GM18507 (cell line): Measurements from ENCODE around the gene PRLR.
"Not testable (repeated sequence)": the region's sequence is repeated elsewhere in the genome, so short reads cannot be mapped to it uniquely, and the experiment has no call there.

Experiments used
- DNase-seq: peaks from one replicate; pipeline ENCODE4 v3.0.0; 2011; ENCODE audit warnings: low read depth; ENCODE audit not compliant: insufficient read length; ENCODE audit errors: extremely low spot score
- FAIRE-seq: peaks from 2 replicates; lab custom pipeline; 2011; peaks lifted over from hg19 to GRCh38; lab: Jason Lieb, UNC

The PRLR gene

GRCh38 chr5:35230038-35230611, at the start of gene PRLR:
PRLR (minus strand) TSS chr5:35230487; CDS start chr5:35089620, 140,867 bp downstream.
- FAIRE-seq (peak; percentile 84), DNase-seq (no peak)

- FAIRE-seq (no peak), DNase-seq (no peak)
Observed at GRCh38 chr5:35274839-35275509, 44.7 kb upstream of the PRLR start.

- no peak for DNase-seq
- no peak for FAIRE-seq
Observed at GRCh38 chr5:35269006-35269405, 38.7 kb upstream of the PRLR start.

GRCh38 chr5:35266276-35266675, 36.0 kb upstream of the PRLR start:
- no peak for DNase-seq
- no peak for FAIRE-seq

GRCh38 chr5:35264509-35264908, 34.2 kb upstream of the PRLR start:
- no peak for FAIRE-seq

GRCh38 chr5:35263266-35263877, 33.1 kb upstream of the PRLR start:
- FAIRE-seq (no peak), DNase-seq (no peak)

More at GRCh38 chr5:35264509-35264908, 34.2 kb upstream of the PRLR start:
- DNase-seq: no peak

- DNase-seq (no peak), FAIRE-seq (no peak)
Observed at GRCh38 chr5:35253582-35253981, 23.3 kb upstream of the PRLR start.

GRCh38 chr5:35252963-35253362, 22.7 kb upstream of the PRLR start:
- DNase-seq (no peak), FAIRE-seq (no peak)

- no peak for DNase-seq
- FAIRE-seq: peak; percentile 72
Observed at GRCh38 chr5:35248843-35249780, 18.8 kb upstream of the PRLR start.

- DNase-seq: no peak
Observed at GRCh38 chr5:35247648-35248034, 17.4 kb upstream of the PRLR start.

GRCh38 chr5:35246900-35247647, 16.8 kb upstream of the PRLR start:
- DNase-seq: no peak
- peak; percentile 29 for FAIRE-seq

More at GRCh38 chr5:35247648-35248034, 17.4 kb upstream of the PRLR start:
- peak; percentile 53 for FAIRE-seq

GRCh38 chr5:35246411-35246810, 16.1 kb upstream of the PRLR start:
- FAIRE-seq (peak; percentile 52), DNase-seq (no peak)

GRCh38 chr5:35245371-35245770, 15.1 kb upstream of the PRLR start:
- not testable (repeated sequence) for DNase-seq, FAIRE-seq

- DNase-seq (no peak), FAIRE-seq (no peak)
Observed at GRCh38 chr5:35244171-35244570, 13.9 kb upstream of the PRLR start.

GRCh38 chr5:35242702-35243258, 12.5 kb upstream of the PRLR start:
- FAIRE-seq (no peak), DNase-seq (no peak)

GRCh38 chr5:35240892-35241291, 10.6 kb upstream of the PRLR start:
- FAIRE-seq: peak; percentile 64
- DNase-seq: no peak

- peak; percentile 5 for FAIRE-seq
Observed at GRCh38 chr5:35239911-35240610, 9.8 kb upstream of the PRLR start.

GRCh38 chr5:35239476-35239875, 9.2 kb upstream of the PRLR start:
- FAIRE-seq (no peak), DNase-seq (no peak)

More at GRCh38 chr5:35239911-35240610, 9.8 kb upstream of the PRLR start:
- no peak for DNase-seq
